Neural cell (in vitro differentiated cells): Measurements from ENCODE around the gene EPHX1. TPM values are rescaled to one million over a fixed set of nuclear protein-coding genes. Genes with fewer than 3 reads are reported as not detected.

Experiments
- H2AFZ ChIP-seq: fragments of 200-600, 300-800 bp; sonication (generic), shearing (Covaris generic); 2 replicates; pipeline ENCODE4 v1.6.0; 2014; ENCODE audit warnings: low read depth, mild to moderate bottlenecking, antibody characterized with exemption, low read length, moderate library complexity
- H3F3A ChIP-seq: fragments of 200-600 bp; shearing (Covaris generic); 2 replicates; pipeline ENCODE4 v1.6.1; 2016; ENCODE audit warnings: mild to moderate bottlenecking, moderate library complexity, mixed read lengths, antibody characterized with exemption, low read length; ENCODE audit not compliant: insufficient read depth, poor library complexity, severe bottlenecking
- H3K27ac ChIP-seq: fragments of 200-600, 300-800 bp; sonication (generic), shearing (Covaris generic); 2 replicates; pipeline ENCODE4 v1.5.1; 2014; ENCODE audit warnings: mild to moderate bottlenecking, low read length, moderate library complexity
- H3K27me3 ChIP-seq: fragments of 300-800, 200-600 bp; sonication (generic), shearing (Covaris generic); 2 replicates; pipeline ENCODE4 v1.6.0; 2014; ENCODE audit warnings: mild to moderate bottlenecking, low read depth, low read length, moderate library complexity; ENCODE audit not compliant: insufficient read depth
- H3K36me3 ChIP-seq: fragments of 300-800, 200-600 bp; sonication (generic), shearing (Covaris generic); 2 replicates; pipeline ENCODE4 v1.5.1; 2014; ENCODE audit warnings: mild to moderate bottlenecking, antibody characterized with exemption, low read length, moderate library complexity; ENCODE audit not compliant: insufficient read depth
- H3K4me2 ChIP-seq: fragments of 300-800, 200-600 bp; sonication (generic), shearing (Covaris generic); 2 replicates; pipeline ENCODE4 v1.6.0; 2014; ENCODE audit warnings: mild to moderate bottlenecking, low read length
- H3K4me3 ChIP-seq: fragments of 300-800, 200-600 bp; sonication (generic), shearing (Covaris generic); 2 replicates; pipeline ENCODE4 v1.5.1; 2014; ENCODE audit warnings: mild to moderate bottlenecking, low read length, moderate library complexity
- H3K79me2 ChIP-seq: fragments of 200-600 bp; shearing (Covaris generic); replicated peaks from 2 replicates; pipeline ENCODE4 v1.6.0; 2014; ENCODE audit warnings: mild to moderate bottlenecking, low read length, moderate library complexity; ENCODE audit not compliant: insufficient read depth
- H3K9ac ChIP-seq: fragments of 300-800, 200-600 bp; sonication (generic), shearing (Covaris generic); 2 replicates; pipeline ENCODE4 v1.6.1; 2016; ENCODE audit warnings: mild to moderate bottlenecking, low read length, mixed read lengths
- H3K9me2 ChIP-seq: fragments of 200-600 bp; shearing (Covaris generic); 2 replicates; pipeline ENCODE4 v1.6.1; 2016; ENCODE audit warnings: mild to moderate bottlenecking, low read length, mixed read lengths; ENCODE audit not compliant: insufficient read depth
- H3K9me3 ChIP-seq: fragments of 200-600, 300-800 bp; sonication (generic), shearing (Covaris generic); 2 replicates; pipeline ENCODE4 v1.6.1; 2016; ENCODE audit warnings: mild to moderate bottlenecking, mixed run types, low read length, moderate library complexity, mixed read lengths
- H4K20me1 ChIP-seq: fragments of 200-600 bp; shearing (Covaris generic); 2 replicates; pipeline ENCODE4 v1.6.1; 2016; ENCODE audit warnings: mild to moderate bottlenecking, mixed run types; ENCODE audit not compliant: insufficient read depth
- EP300 ChIP-seq: fragments of 450-650 bp; conservative IDR thresholded peaks from 2 replicates; pipeline ENCODE4 v1.6.1; 2014; ENCODE audit warnings: antibody characterized with exemption, mild to moderate bottlenecking, moderate library complexity; ENCODE audit not compliant: poor library complexity, severe bottlenecking
- EZH2 ChIP-seq: fragments of 200-600, 300-800 bp; shearing (Covaris generic), sonication (generic); IDR thresholded peaks from 2 replicates; pipeline ENCODE4 v1.6.1; 2014; ENCODE audit warnings: antibody characterized with exemption, low read length, borderline replicate concordance, mild to moderate bottlenecking; ENCODE audit not compliant: insufficient read depth, poor library complexity, severe bottlenecking
- MXI1 ChIP-seq: fragments of 450-650 bp; conservative IDR thresholded peaks from 2 replicates; pipeline ENCODE4 v1.6.1; 2014; ENCODE audit warnings: antibody characterized with exemption, mild to moderate bottlenecking; ENCODE audit not compliant: poor library complexity, severe bottlenecking
- SMC3 ChIP-seq: fragments of 450-650 bp; conservative IDR thresholded peaks from 2 replicates; pipeline ENCODE4 v1.6.1; 2014; ENCODE audit warnings: antibody characterized with exemption, mild to moderate bottlenecking, moderate library complexity; ENCODE audit not compliant: poor library complexity
- polyA plus RNA-seq: library from polyadenylated mRNA; depleted of rRNA; stranded (reverse); fragments of >200 nt; gene quantifications from 2 replicates; pipeline ENCODE4 v1.2.3, GENCODE V29; 2014
- TF ChIP-seq, protein P1 (sequence below): IDR thresholded peaks from 2 replicates; pipeline ENCODE4 v1.6.1; 2012; ENCODE audit warnings: borderline replicate concordance

EPHX1 gene
- polyA plus RNA-seq, 1 donor from 2014 or later, result 8.7 TPM

DNA sequence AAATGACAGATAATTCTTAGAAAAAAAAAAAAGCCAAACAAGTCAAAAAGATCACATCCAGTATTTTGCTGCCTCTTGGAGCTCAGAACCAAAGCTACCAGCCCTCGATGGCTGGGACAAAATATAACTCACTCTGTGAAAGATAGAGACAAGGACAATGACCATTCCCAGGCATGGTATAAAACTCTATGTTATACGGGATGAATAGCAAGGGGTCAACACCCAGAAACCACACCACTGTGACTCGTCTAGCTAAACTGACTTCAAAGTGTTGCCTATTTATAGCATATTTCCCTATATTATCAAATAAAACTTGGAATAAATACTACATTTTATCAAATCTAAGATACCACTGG, 62.1 kb downstream of the EPHX1 start:
- no peak overlapping the region for H3K4me2 ChIP-seq
- H4K20me1 ChIP-seq, result no peaks in the 10 kb centered on the region
- H3K27ac ChIP-seq, result no peak overlapping the region
- no peaks in the 10 kb centered on the region for H3F3A ChIP-seq
- no peak overlapping the region for H2AFZ ChIP-seq
- no peaks in the 10 kb centered on the region for H3K36me3 ChIP-seq
- no peaks in the 10 kb centered on the region for H3K9me3 ChIP-seq
- H3K79me2 ChIP-seq, result no peaks in the 10 kb centered on the region
- no peak for TF ChIP-seq EP300
- TF ChIP-seq, protein P1, sequence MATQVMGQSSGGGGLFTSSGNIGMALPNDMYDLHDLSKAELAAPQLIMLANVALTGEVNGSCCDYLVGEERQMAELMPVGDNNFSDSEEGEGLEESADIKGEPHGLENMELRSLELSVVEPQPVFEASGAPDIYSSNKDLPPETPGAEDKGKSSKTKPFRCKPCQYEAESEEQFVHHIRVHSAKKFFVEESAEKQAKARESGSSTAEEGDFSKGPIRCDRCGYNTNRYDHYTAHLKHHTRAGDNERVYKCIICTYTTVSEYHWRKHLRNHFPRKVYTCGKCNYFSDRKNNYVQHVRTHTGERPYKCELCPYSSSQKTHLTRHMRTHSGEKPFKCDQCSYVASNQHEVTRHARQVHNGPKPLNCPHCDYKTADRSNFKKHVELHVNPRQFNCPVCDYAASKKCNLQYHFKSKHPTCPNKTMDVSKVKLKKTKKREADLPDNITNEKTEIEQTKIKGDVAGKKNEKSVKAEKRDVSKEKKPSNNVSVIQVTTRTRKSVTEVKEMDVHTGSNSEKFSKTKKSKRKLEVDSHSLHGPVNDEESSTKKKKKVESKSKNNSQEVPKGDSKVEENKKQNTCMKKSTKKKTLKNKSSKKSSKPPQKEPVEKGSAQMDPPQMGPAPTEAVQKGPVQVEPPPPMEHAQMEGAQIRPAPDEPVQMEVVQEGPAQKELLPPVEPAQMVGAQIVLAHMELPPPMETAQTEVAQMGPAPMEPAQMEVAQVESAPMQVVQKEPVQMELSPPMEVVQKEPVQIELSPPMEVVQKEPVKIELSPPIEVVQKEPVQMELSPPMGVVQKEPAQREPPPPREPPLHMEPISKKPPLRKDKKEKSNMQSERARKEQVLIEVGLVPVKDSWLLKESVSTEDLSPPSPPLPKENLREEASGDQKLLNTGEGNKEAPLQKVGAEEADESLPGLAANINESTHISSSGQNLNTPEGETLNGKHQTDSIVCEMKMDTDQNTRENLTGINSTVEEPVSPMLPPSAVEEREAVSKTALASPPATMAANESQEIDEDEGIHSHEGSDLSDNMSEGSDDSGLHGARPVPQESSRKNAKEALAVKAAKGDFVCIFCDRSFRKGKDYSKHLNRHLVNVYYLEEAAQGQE, result no peak
- H3K27me3 ChIP-seq, result no peaks in the 10 kb centered on the region
- H3K9ac ChIP-seq, result no peak overlapping the region
- H3K4me3 ChIP-seq, result no peak overlapping the region
- H3K9me2 ChIP-seq, result no peaks in the 10 kb centered on the region

DNA sequence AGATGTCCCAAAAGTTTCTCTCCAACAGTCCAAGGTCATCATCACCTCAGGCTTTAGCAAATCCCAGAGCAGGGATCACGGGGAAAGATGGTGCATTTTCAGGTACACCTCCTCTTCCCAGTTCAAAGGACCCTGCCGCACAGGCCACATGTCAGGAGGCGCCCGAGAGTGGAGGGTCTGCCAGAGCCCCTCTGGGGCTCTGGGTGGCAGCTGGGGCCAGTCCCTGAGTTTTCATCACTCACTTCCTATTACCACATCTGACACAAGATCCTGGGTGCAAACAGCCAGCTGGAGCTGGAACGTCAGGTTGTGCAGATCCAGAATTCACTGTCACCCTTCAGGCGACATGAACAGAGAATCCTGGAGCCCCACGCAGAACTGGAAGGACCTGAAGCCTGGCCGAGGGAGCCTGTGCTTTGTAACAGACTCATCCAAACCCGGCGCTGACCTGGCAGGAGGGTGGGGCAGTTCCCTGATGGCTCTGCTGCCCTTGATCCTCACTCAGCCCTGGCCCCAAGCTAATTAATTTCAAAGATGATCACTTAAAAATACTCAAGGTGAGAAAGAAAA, 63.4 kb downstream of the EPHX1 start:
- Histone ChIP-seq H3K4me3 (no peak overlapping the region), H3K9me3 (no peaks in the 10 kb centered on the region), H3F3A (no peaks in the 10 kb centered on the region), H3K36me3 (no peaks in the 10 kb centered on the region), H3K9me2 (no peaks in the 10 kb centered on the region), H3K4me2 (no peak overlapping the region), H3K9ac (no peak overlapping the region), H3K27ac (no peak overlapping the region), H4K20me1 (no peaks in the 10 kb centered on the region), H2AFZ (no peak overlapping the region), H3K27me3 (no peaks in the 10 kb centered on the region), H3K79me2 (no peaks in the 10 kb centered on the region)
- TF ChIP-seq EZH2, result no peak
- no peak for TF ChIP-seq MXI1
- no peak for TF ChIP-seq SMC3
- TF ChIP-seq EP300, result no peak

DNA sequence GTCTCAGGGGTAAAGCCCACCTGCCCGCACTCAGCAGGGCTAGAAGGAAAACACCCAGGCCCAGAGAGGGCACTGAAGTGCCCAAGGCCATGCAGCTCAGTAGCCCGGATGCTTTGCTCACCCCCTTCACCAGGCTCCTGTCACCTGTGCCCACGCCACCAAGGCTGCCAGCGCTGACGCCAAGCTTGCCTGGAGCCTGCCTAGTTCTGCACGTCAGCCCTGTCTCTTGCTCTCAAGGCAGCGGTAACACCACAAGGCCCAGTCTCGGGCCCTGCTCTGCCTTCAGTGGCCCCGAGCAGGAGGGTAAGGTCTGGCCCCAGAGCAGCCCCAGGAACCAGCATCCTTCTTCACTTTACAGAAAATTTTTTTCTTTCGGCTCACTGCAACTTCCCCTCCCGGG, 64.5 kb downstream of the EPHX1 start:
- no peaks in the 10 kb centered on the region for H3K79me2 ChIP-seq
- H3K4me2 ChIP-seq, result no peak overlapping the region
- H3K27me3 ChIP-seq, result no peaks in the 10 kb centered on the region
- H3K36me3 ChIP-seq, result no peaks in the 10 kb centered on the region
- TF ChIP-seq EZH2, result no peak
- no peak for TF ChIP-seq MXI1
- no peaks in the 10 kb centered on the region for H3K9me2 ChIP-seq
- H3K9ac ChIP-seq, result no peak overlapping the region
- H3F3A ChIP-seq, result no peaks in the 10 kb centered on the region
- no peak overlapping the region for H3K4me3 ChIP-seq
- H3K27ac ChIP-seq, result no peak overlapping the region
- H4K20me1 ChIP-seq, result no peaks in the 10 kb centered on the region
- no peaks in the 10 kb centered on the region for H3K9me3 ChIP-seq
- H2AFZ ChIP-seq, result no peak overlapping the region
